HepG2 (cell line): Measurements from ENCODE around the gene APOA1.

Source experiments
- CBX2 ChIP-seq, 2 experiments: fragments of 200-600 bp in 1 of 2; sonication (generic); formaldehyde crosslinking in 1 of 2; IDR thresholded peaks; 2 replicates each; pipeline versions ENCODE4 v1.7.0 to v1.8.1; 2018 to 2022; ENCODE audit warnings: low read depth in 2 of 2, low read length in 1 of 2, mild to moderate bottlenecking in 1 of 2, missing genetic modification reagents in 1 of 2
- DNMT1 ChIP-seq: sonication (generic); formaldehyde crosslinking; IDR thresholded peaks from 2 replicates; pipeline ENCODE4 v1.5.1; 2020; ENCODE audit warnings: mild to moderate bottlenecking, missing genetic modification reagents
- MAFK ChIP-seq, 2 experiments: IDR thresholded peaks in 1 of 2; conservative IDR thresholded peaks in 1 of 2; 2 replicates each; pipeline ENCODE4 v1.6.1; 2011; ENCODE audit warnings: improper control_type of control experiment in 2 of 2, low read length in 2 of 2
- MEIS1 ChIP-seq: sonication (generic); formaldehyde crosslinking; IDR thresholded peaks from 2 replicates; pipeline ENCODE4 v1.9.0; 2021; ENCODE audit warnings: mild to moderate bottlenecking, missing genetic modification reagents, moderate library complexity, borderline replicate concordance
- POLR2A ChIP-seq, 2 experiments: IDR thresholded peaks; 2 replicates each; pipeline ENCODE4 v1.6.1; 2011; ENCODE audit warnings: low read depth in 2 of 2, low read length in 2 of 2, mild to moderate bottlenecking in 1 of 2, moderate library complexity in 1 of 2; ENCODE audit not compliant: insufficient read depth in 1 of 2
- XRCC5 ChIP-seq: fragments of 200-400 bp; formaldehyde crosslinking; optimal IDR thresholded peaks from 2 replicates; pipeline ENCODE3; 2017; ENCODE audit warnings: mild to moderate bottlenecking, low read length
- TF ChIP-seq, protein P1 (sequence below): sonication (generic); formaldehyde crosslinking; IDR thresholded peaks from 2 replicates; pipeline ENCODE4 v1.8.1; 2022; ENCODE audit warnings: mild to moderate bottlenecking, missing genetic modification reagents
- TF ChIP-seq, protein P2 (sequence below): sonication (generic); formaldehyde crosslinking; IDR thresholded peaks from 2 replicates; pipeline ENCODE4 v1.5.0; 2020; ENCODE audit warnings: mild to moderate bottlenecking, missing genetic modification reagents, moderate library complexity

GRCh38 chr11:116804001-116804400 lies 33.4 kb downstream of the APOA1 start:
- TF ChIP-seq, protein P1, sequence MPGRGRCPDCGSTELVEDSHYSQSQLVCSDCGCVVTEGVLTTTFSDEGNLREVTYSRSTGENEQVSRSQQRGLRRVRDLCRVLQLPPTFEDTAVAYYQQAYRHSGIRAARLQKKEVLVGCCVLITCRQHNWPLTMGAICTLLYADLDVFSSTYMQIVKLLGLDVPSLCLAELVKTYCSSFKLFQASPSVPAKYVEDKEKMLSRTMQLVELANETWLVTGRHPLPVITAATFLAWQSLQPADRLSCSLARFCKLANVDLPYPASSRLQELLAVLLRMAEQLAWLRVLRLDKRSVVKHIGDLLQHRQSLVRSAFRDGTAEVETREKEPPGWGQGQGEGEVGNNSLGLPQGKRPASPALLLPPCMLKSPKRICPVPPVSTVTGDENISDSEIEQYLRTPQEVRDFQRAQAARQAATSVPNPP (CRISPR knock-in tag), result no peak
- TF ChIP-seq POLR2A (IDR thresholded peaks at IDR 0.05; ENCODE audit: insufficient read depth in 1 of 2, low read depth in 2 of 2, low read length in 2 of 2) (no peak), CBX2 (IDR thresholded peaks at IDR 0.05; ENCODE audit: low read depth, low read length) (no peak), CBX2 (CRISPR knock-in tag; IDR thresholded peaks at IDR 0.05; ENCODE audit: low read depth) (no peak), XRCC5 (no peak), DNMT1 (CRISPR knock-in tag) (no peak), MAFK (conservative IDR thresholded peaks at IDR 0.05 in 1 of 2, IDR thresholded peaks at IDR 0.05 in 1 of 2; ENCODE audit: low read length in 2 of 2) (no peak), MEIS1 (no peak)
- TF ChIP-seq, protein P2, sequence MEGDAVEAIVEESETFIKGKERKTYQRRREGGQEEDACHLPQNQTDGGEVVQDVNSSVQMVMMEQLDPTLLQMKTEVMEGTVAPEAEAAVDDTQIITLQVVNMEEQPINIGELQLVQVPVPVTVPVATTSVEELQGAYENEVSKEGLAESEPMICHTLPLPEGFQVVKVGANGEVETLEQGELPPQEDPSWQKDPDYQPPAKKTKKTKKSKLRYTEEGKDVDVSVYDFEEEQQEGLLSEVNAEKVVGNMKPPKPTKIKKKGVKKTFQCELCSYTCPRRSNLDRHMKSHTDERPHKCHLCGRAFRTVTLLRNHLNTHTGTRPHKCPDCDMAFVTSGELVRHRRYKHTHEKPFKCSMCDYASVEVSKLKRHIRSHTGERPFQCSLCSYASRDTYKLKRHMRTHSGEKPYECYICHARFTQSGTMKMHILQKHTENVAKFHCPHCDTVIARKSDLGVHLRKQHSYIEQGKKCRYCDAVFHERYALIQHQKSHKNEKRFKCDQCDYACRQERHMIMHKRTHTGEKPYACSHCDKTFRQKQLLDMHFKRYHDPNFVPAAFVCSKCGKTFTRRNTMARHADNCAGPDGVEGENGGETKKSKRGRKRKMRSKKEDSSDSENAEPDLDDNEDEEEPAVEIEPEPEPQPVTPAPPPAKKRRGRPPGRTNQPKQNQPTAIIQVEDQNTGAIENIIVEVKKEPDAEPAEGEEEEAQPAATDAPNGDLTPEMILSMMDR (CRISPR knock-in tag), result no peak
